GM19238 (cell line): ENCODE data around the gene CSH1.
"Not testable (repeated sequence)": the region's sequence is repeated elsewhere in the genome, so short reads cannot be mapped to it uniquely, and the experiment has no call there.

Experiments
- DNase-seq: peaks from one replicate; pipeline ENCODE4 v3.0.0; 2011; ENCODE audit warnings: low spot score; ENCODE audit not compliant: insufficient read length

Gene CSH1

GRCh38 chr17:63869491-63870291 is 26.7 kb downstream of the CSH1 start:
- not testable (repeated sequence) for DNase-seq

- not testable (repeated sequence) for DNase-seq
Observed at GRCh38 chr17:63866625-63867024, 29.7 kb downstream of the CSH1 start.

GRCh38 chr17:63859257-63859656 is 37.1 kb downstream of the CSH1 start:
- no peak for DNase-seq

GRCh38 chr17:63856425-63856824 is 39.9 kb downstream of the CSH1 start:
- DNase-seq, result not testable (repeated sequence)

GRCh38 chr17:63855185-63855584 is 41.2 kb downstream of the CSH1 start:
- DNase-seq, result no peak

GRCh38 chr17:63854709-63855108 is 41.7 kb downstream of the CSH1 start:
- DNase-seq, result no peak

- DNase-seq, result no peak
Observed at GRCh38 chr17:63853260-63853659, 43.1 kb downstream of the CSH1 start.

- DNase-seq, result no peak
Observed at GRCh38 chr17:63850401-63850800, 46.0 kb downstream of the CSH1 start.

GRCh38 chr17:63848834-63849689 is 47.3 kb downstream of the CSH1 start:
- peak; percentile 96 for DNase-seq

GRCh38 chr17:63847525-63848249 is 48.7 kb downstream of the CSH1 start:
- no peak for DNase-seq

- DNase-seq, result no peak
Observed at GRCh38 chr17:63845509-63845908, 50.9 kb downstream of the CSH1 start.
